A549 (cell line): ENCODE data around the gene SPNS2. TPM values are rescaled to one million over a fixed set of nuclear protein-coding genes. Genes with fewer than 3 reads are reported as not detected.

Experiments used
- ATAC-seq, 2 experiments: fragments of 200-7000 bp in 1 of 2; fragments of >200 bp in 1 of 2; cut with Nextera tagmentation in 1 of 2; cut with Tn5 transposase in 1 of 2; 3 replicates each; pipeline versions ENCODE4 v1.8.0 to v1.9.1; 2018 to 2020; ENCODE audit warnings: mild to moderate bottlenecking in 1 of 2, moderate library complexity in 1 of 2
- CTCF ChIA-PET: fragments of 300-600 bp; sonication (Branson Sonifier 250); formaldehyde crosslinking; extraction: SDS; loops from one replicate; lab custom pipeline; 2021; ENCODE audit warnings: antibody characterized with exemption, inconsistent platforms; lab: Yijun Ruan, JAX
- POLR2A ChIA-PET: fragments of 350-600 bp; formaldehyde crosslinking; extraction: SDS; loops from one replicate; lab custom pipeline; 2021; ENCODE audit warnings: antibody characterized with exemption, inconsistent platforms; lab: Yijun Ruan, JAX
- DNase-seq, 2 experiments: peaks; one replicate each; pipeline versions ENCODE4 v3.0.0 to v3.0.0-alpha.2; 2011 to 2016; ENCODE audit warnings: low read depth in 1 of 2, low spot score in 1 of 2
- FAIRE-seq: peaks from 2 replicates; lab custom pipeline; 2011; peaks lifted over from hg19 to GRCh38; lab: Jason Lieb, UNC
- H3K27ac ChIP-seq, 2 experiments: fragments of >200 bp; sonication (Bioruptor Twin); formaldehyde crosslinking; 3 replicates each; pipeline ENCODE4 v1.5.1; 2016 to 2017
- H3K4me1 ChIP-seq: fragments of >200 bp; sonication (Bioruptor Twin); formaldehyde crosslinking; 3 replicates; pipeline ENCODE4 v1.6.1; 2016
- H3K4me2 ChIP-seq: fragments of >200 bp; sonication (Bioruptor Twin); formaldehyde crosslinking; 3 replicates; pipeline ENCODE4 v1.6.1; 2016
- H3K4me3 ChIP-seq: fragments of >200 bp; sonication (Bioruptor Twin); formaldehyde crosslinking; 3 replicates; pipeline ENCODE4 v1.5.1; 2016
- H3K9me3 ChIP-seq: fragments of >200 bp; sonication (Bioruptor Twin); formaldehyde crosslinking; 3 replicates; pipeline ENCODE4 v1.6.1; 2016
- CBX8 ChIP-seq: fragments of 200-600 bp; sonication (generic); IDR thresholded peaks from 2 replicates; pipeline ENCODE4 v1.6.1; 2016
- CHD2 ChIP-seq: fragments of 150-350 bp; IDR thresholded peaks from 2 replicates; pipeline ENCODE4 v1.6.1; 2014; ENCODE audit warnings: low read length; ENCODE audit not compliant: partially characterized antibody
- CTCF ChIP-seq: fragments of >200 bp; sonication (Bioruptor Twin); formaldehyde crosslinking; IDR thresholded peaks from 3 replicates; pipeline ENCODE4 v1.5.1; 2016
- E2F6 ChIP-seq: IDR thresholded peaks from 2 replicates; pipeline ENCODE4 v1.6.1; 2012; ENCODE audit warnings: low read depth, borderline replicate concordance
- EP300 ChIP-seq, 2 experiments: fragments of >200 bp; sonication (Bioruptor Twin); formaldehyde crosslinking; IDR thresholded peaks; 2 replicates in 1 of 2; 3 replicates in 1 of 2; pipeline ENCODE4 v1.6.1; 2016 to 2017
- ESRRA ChIP-seq: fragments of 150-350 bp; IDR thresholded peaks from 2 replicates; pipeline ENCODE4 v1.6.1; 2014; ENCODE audit warnings: mild to moderate bottlenecking, low read length, borderline replicate concordance
- FOSB ChIP-seq: fragments of 250-450 bp; sonication (Bioruptor Pico); IDR thresholded peaks from 2 replicates; pipeline ENCODE4 v1.5.0; 2020; ENCODE audit warnings: mild to moderate bottlenecking, moderate library complexity
- FOSL2 ChIP-seq, 2 experiments: fragments of 450-650 bp in 1 of 2; fragments of >200 bp in 1 of 2; sonication (Bioruptor Twin) in 1 of 2; formaldehyde crosslinking; IDR thresholded peaks; 2 replicates each; pipeline versions ENCODE4 v1.5.0 to v1.6.1; 2016 to 2020; ENCODE audit warnings: mild to moderate bottlenecking in 1 of 2, moderate library complexity in 1 of 2
- HMGXB4 ChIP-seq: fragments of 250-450 bp; sonication (Bioruptor Pico); IDR thresholded peaks from 2 replicates; pipeline ENCODE4 v1.5.0; 2021; ENCODE audit warnings: mild to moderate bottlenecking, moderate library complexity, borderline replicate concordance
- KDM5A ChIP-seq: fragments of 200-600 bp; sonication (generic); IDR thresholded peaks from 2 replicates; pipeline ENCODE4 v1.6.1; 2016; ENCODE audit warnings: antibody characterized with exemption, mild to moderate bottlenecking
- MAFK ChIP-seq: fragments of 450-650 bp; IDR thresholded peaks from 2 replicates; pipeline ENCODE4 v1.6.1; 2014; ENCODE audit not compliant: partially characterized antibody
- MAZ ChIP-seq: fragments of 150-350 bp; IDR thresholded peaks from 2 replicates; pipeline ENCODE4 v1.6.1; 2014; ENCODE audit warnings: antibody characterized with exemption, low read depth, low read length, borderline replicate concordance
- PHF8 ChIP-seq: fragments of 200-600 bp; sonication (generic); IDR thresholded peaks from 2 replicates; pipeline ENCODE4 v1.6.1; 2016; ENCODE audit warnings: low read depth, mild to moderate bottlenecking, antibody characterized with exemption, moderate library complexity, borderline replicate concordance
- RCOR1 ChIP-seq: fragments of 150-350 bp; IDR thresholded peaks from 2 replicates; pipeline ENCODE4 v1.6.1; 2014; ENCODE audit warnings: antibody characterized with exemption, low read length, low read depth
- RNF2 ChIP-seq: fragments of 200-600 bp; sonication (generic); IDR thresholded peaks from 2 replicates; pipeline ENCODE4 v1.6.1; 2016; ENCODE audit warnings: low read depth, mild to moderate bottlenecking, antibody characterized with exemption, moderate library complexity, borderline replicate concordance
- SREBF2 ChIP-seq: fragments of 450-650 bp; IDR thresholded peaks from 2 replicates; pipeline ENCODE4 v1.6.1; 2014; ENCODE audit warnings: mild to moderate bottlenecking, moderate library complexity
- TP53 ChIP-seq: fragments of 250-450 bp; sonication (Bioruptor Pico); IDR thresholded peaks from 2 replicates; pipeline ENCODE4 v1.5.0; 2021; ENCODE audit warnings: mild to moderate bottlenecking, moderate library complexity
- ZC3H11A ChIP-seq: fragments of 450-650 bp; IDR thresholded peaks from 2 replicates; pipeline ENCODE4 v1.6.1; 2014; ENCODE audit warnings: antibody characterized with exemption, mild to moderate bottlenecking
- WGBS: methylation state at CpG from one replicate; pipeline ENCODE4 v1.1.6; 2017; ENCODE audit errors: missing lambda C conversion rate; 5-methylcytosine and 5-hydroxymethylcytosine counted together
- polyA plus RNA-seq, 4 experiments: library from polyadenylated mRNA; depleted of rRNA in 3 of 4; stranded (reverse); fragments of >200 nt; fragmentation: RNase III in 1 of 4; extraction: RNeasy Plus Mini Kit Qiagen cat#74134 plus additional on column Dnase treatment in 1 of 4; gene quantifications; 2 replicates in 3 of 4; 3 replicates in 1 of 4; pipeline ENCODE4 v1.2.3, GENCODE V29; 2011 to 2017
- TF ChIP-seq, protein P1 (sequence below): fragments of >200 bp; sonication (Bioruptor Twin); formaldehyde crosslinking; IDR thresholded peaks from 3 replicates; pipeline ENCODE4 v1.6.1; 2016

Gene SPNS2
- polyA plus RNA-seq, 2 of the 4 experiments (the other 2 are of a cell fraction): 0.27 to 0.46 TPM

GRCh38 chr17:4511199-4511932, 12.7 kb downstream of the SPNS2 start:
- DNase-seq (no peak), FAIRE-seq (no peak), ATAC-seq (no peak)
- Histone ChIP-seq H3K27ac (no peak overlapping the region), H3K4me2 (no peak overlapping the region), H3K9me3 (no peaks in the 10 kb centered on the region), H3K4me3 (no peak overlapping the region), H3K4me1 (no peaks in the 10 kb centered on the region)
- TF ChIP-seq EP300 (IDR thresholded peaks at IDR 0.05) (no peak), PHF8 (no peak), SREBF2 (no peak), FOSL2 (IDR thresholded peaks at IDR 0.05) (no peak), FOSL2 (CRISPR knock-in tag; IDR thresholded peaks at IDR 0.05) (no peak), CTCF (no peak), KDM5A (no peak), TP53 (no peak), CHD2 (no peak), ZC3H11A (no peak), RCOR1 (no peak), MAZ (no peak), HMGXB4 (CRISPR knock-in tag) (no peak), RNF2 (no peak), FOSB (CRISPR knock-in tag) (no peak), ESRRA (no peak), E2F6 (no peak), CBX8 (no peak), MAFK (no peak)
- TF ChIP-seq, protein P1, sequence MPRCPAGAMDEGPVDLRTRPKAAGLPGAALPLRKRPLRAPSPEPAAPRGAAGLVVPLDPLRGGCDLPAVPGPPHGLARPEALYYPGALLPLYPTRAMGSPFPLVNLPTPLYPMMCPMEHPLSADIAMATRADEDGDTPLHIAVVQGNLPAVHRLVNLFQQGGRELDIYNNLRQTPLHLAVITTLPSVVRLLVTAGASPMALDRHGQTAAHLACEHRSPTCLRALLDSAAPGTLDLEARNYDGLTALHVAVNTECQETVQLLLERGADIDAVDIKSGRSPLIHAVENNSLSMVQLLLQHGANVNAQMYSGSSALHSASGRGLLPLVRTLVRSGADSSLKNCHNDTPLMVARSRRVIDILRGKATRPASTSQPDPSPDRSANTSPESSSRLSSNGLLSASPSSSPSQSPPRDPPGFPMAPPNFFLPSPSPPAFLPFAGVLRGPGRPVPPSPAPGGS: no peak
- WGBS: 82% methylated on average over 10 of the region's 10 CpGs
- ChIA-PET CTCF (interaction anchor here (1.0 to 2.3 kb wide), 5 partner anchors 9 to 666 kb away, joined by 3 to 11 read pairs (median 3); no protein-coding TSS in a partner anchor), POLR2A (no interaction called here)
